GM12878 (cell line): Measurements from ENCODE around the gene NPC1. TPM values are rescaled to one million over a fixed set of nuclear protein-coding genes. Genes with fewer than 3 reads are reported as not detected.

Experiments
- ATAC-seq: fragments of 200-7000 bp; cut with Tn5 transposase; 3 replicates; pipeline ENCODE4 v1.9.1; 2020; ENCODE audit warnings: mild to moderate bottlenecking, moderate library complexity
- BruUV-seq: library from RNA; stranded (reverse); fragments of 400-500 nt; replicated peaks from 2 replicates; lab custom pipeline; 2021; lab: Mats Ljungman, UMichigan
- CTCF ChIA-PET: fragments of 300-600 bp; sonication (Branson Sonifier 250); formaldehyde crosslinking; extraction: SDS; loops from one replicate; lab custom pipeline; 2021; ENCODE audit warnings: inconsistent platforms; lab: Yijun Ruan, JAX
- POLR2A ChIA-PET: fragments of 350-600 bp; formaldehyde crosslinking; extraction: SDS; loops from one replicate; lab custom pipeline; 2021; ENCODE audit warnings: inconsistent platforms; lab: Charles Lee
- RAD21 ChIA-PET: fragments of 300-600 bp; sonication (Branson Sonifier 250); formaldehyde crosslinking; loops from one replicate; lab custom pipeline; 2023; ENCODE audit warnings: antibody characterized with exemption; ENCODE audit not compliant: unreplicated experiment; lab: Charles Lee
- SMC1A ChIA-PET: fragments of 300-600 bp; sonication (Branson Sonifier 250); formaldehyde crosslinking; loops from one replicate; lab custom pipeline; 2023; ENCODE audit not compliant: unreplicated experiment, uncharacterized antibody; lab: Charles Lee
- DNase-seq: peaks from one replicate; pipeline ENCODE4 v3.0.0-alpha.2; 2011; ENCODE audit warnings: low read depth, low spot score
- FAIRE-seq: peaks from 3 replicates; lab custom pipeline; 2011; peaks lifted over from hg19 to GRCh38; lab: Jason Lieb, UNC
- H2AFZ ChIP-seq: 2 replicates; pipeline ENCODE4 v1.6.0; 2011; ENCODE audit warnings: low read depth, low read length, control low read depth; ENCODE audit not compliant: control insufficient read depth
- H3K27ac ChIP-seq: 2 replicates; pipeline ENCODE4 v1.5.1; 2011; ENCODE audit warnings: control low read depth; ENCODE audit not compliant: control insufficient read depth, insufficient read depth
- H3K27me3 ChIP-seq, 2 experiments: replicated peaks in 1 of 2; 2 replicates each; pipeline versions ENCODE4 v1.6.0 to v1.6.1; 2011; ENCODE audit warnings: low read length in 1 of 2; ENCODE audit not compliant: control insufficient read depth in 2 of 2, insufficient read depth in 2 of 2
- H3K36me3 ChIP-seq, 2 experiments: 2 replicates each; pipeline ENCODE4 v1.5.1; 2011; ENCODE audit warnings: low read length in 1 of 2; ENCODE audit not compliant: control insufficient read depth in 2 of 2, insufficient read depth in 2 of 2
- H3K4me1 ChIP-seq: 2 replicates; pipeline ENCODE4 v1.6.1; 2011; ENCODE audit warnings: mild to moderate bottlenecking, low read length, moderate library complexity, mixed read lengths; ENCODE audit not compliant: control insufficient read depth, insufficient read depth
- H3K4me2 ChIP-seq: 2 replicates; pipeline ENCODE4 v1.6.0; 2011; ENCODE audit warnings: control low read depth; ENCODE audit not compliant: control insufficient read depth, insufficient read depth
- H3K4me3 ChIP-seq: fragments of 200-600 bp; sonication (generic); 2 replicates; pipeline ENCODE4 v1.5.1; 2016
- H3K79me2 ChIP-seq: 2 replicates; pipeline ENCODE4 v1.6.0; 2011; ENCODE audit warnings: low read length; ENCODE audit not compliant: control insufficient read depth, insufficient read depth
- H3K9ac ChIP-seq: 2 replicates; pipeline ENCODE4 v1.8.0; 2011; ENCODE audit warnings: low read length, control low read depth, mixed read lengths; ENCODE audit not compliant: control insufficient read depth, insufficient read depth
- H3K9me3 ChIP-seq: replicated peaks from 3 replicates; pipeline ENCODE4 v1.5.1; 2011; ENCODE audit warnings: mild to moderate bottlenecking, low read length; ENCODE audit not compliant: control insufficient read depth, insufficient read depth
- H4K20me1 ChIP-seq: 2 replicates; pipeline ENCODE4 v1.6.0; 2011; ENCODE audit not compliant: control insufficient read depth, insufficient read depth
- ZNF274 ChIP-seq: IDR thresholded peaks from one replicate; pipeline ENCODE4 v1.8.0; 2011; ENCODE audit not compliant: insufficient read length, insufficient read depth
- ZNF592 ChIP-seq: fragments of 450-650 bp; IDR thresholded peaks from 2 replicates; pipeline ENCODE4 v1.6.1; 2017; ENCODE audit warnings: mild to moderate bottlenecking, moderate library complexity
- ZNF687 ChIP-seq: fragments of 450-650 bp; IDR thresholded peaks from 2 replicates; pipeline ENCODE4 v1.6.1; 2017; ENCODE audit warnings: mild to moderate bottlenecking, moderate library complexity
- WGBS: methylation state at CpG from one replicate; pipeline ENCODE4 v1.1.6; 2016; ENCODE audit warnings: low lambda C conversion rate; ENCODE audit not compliant: insufficient replicate concordance, insufficient coverage; ENCODE audit errors: missing lambda C conversion rate; 5-methylcytosine and 5-hydroxymethylcytosine counted together
- in situ Hi-C: fragments of 300-500 bp; cut with MboI; formaldehyde crosslinking; loops from 9 replicates; pipeline ENCODE4 v1.14.3; 2018; ENCODE audit warnings: mixed read lengths
- intact Hi-C: fragments of 100-400 bp; cut with micrococcal nuclease; formaldehyde crosslinking; loops from one replicate; pipeline ENCODE4 v1.14.2; 2022; ENCODE audit not compliant: unreplicated experiment
- polyA plus RNA-seq, 11 experiments: library from polyadenylated mRNA; depleted of rRNA in 4 of 11; unstranded in 6 of 11; stranded (reverse) in 5 of 11; fragments of >200 nt; fragmentation: Nextera tagmentation in 4 of 11; fragmentation: Illumina TruSeq in 1 of 11; extraction: Ambion mirVana in 4 of 11; extraction: Trizol in 1 of 11; gene quantifications; 1 replicate in 1 of 11; 2 replicates in 10 of 11; pipeline versions ENCODE4 v1.2.1 to v1.2.3, GENCODE V29; 2011 to 2016; ENCODE audit warnings: inconsistent platforms in 2 of 11, missing spikeins in 2 of 11, low read depth in 1 of 11
- total RNA-seq, 4 experiments: library from RNA; depleted of rRNA in 3 of 4; stranded (reverse); fragments of >200 nt in 3 of 4; fragmentation: Illumina TruSeq in 1 of 4; extraction: Trizol in 1 of 4; gene quantifications; 2 replicates each; pipeline versions ENCODE4 v1.2.1 to v1.2.3, GENCODE V29; 2013 to 2021

The NPC1 gene
- total and polyA plus RNA-seq, 10 of the 15 experiments (the other 5 are each of a cell fraction or from before 2014, with no cell fraction given), result 10.1 to 45.2 (median 19.4) TPM

DNA sequence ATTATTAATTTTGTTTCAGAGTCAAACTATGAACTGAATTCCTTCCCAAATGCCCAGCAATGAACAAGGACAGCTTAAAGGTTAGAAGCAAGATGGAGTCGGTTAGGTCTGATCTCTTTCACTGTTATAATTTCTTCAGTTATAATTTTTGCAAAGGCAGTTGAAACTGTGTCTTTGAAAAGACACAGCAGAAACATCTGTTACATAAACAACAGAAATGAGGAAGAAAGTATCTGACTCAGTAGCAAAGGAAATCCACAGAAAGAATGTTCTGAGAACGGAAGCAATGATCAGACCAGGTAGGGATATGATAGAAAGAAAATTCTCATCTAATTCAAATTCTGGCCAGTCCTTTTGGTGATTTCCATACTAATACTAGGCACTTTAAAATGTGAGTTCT lies 88.2 kb downstream of the NPC1 start:
- Histone ChIP-seq H3K27me3 (no peaks in the 10 kb centered on the region), H3K27ac (no peak overlapping the region), H2AFZ (peak overlapping the region; percentile 47; the same call in 1 of the 2 replicates), H3K4me2 (peak overlapping the region; percentile 25; the same call in 1 of the 2 replicates), H3K4me1 (peaks cover 23% of the 10 kb centered on the region), H3K36me3 (no peaks in the 10 kb centered on the region), H3K4me3 (no peak overlapping the region), H3K9ac (no peak overlapping the region), H3K9me3 (no peaks in the 10 kb centered on the region), H3K79me2 (no peaks in the 10 kb centered on the region), H4K20me1 (no peaks in the 10 kb centered on the region)
- DNase-seq, result no peak
- SMC1A ChIA-PET, result interaction anchor here (0.6 to 2.7 kb wide), 21 partner anchors 10 to 701 kb away, joined by 3 to 28 read pairs (median 4); no protein-coding TSS in a partner anchor
- POLR2A ChIA-PET, result interaction anchor here (1.0 to 3.0 kb wide), 6 partner anchors 10 to 139 kb away, joined by 3 to 14 read pairs (median 7); partner anchors contain the start of gene RIOK3
- no peak for TF ChIP-seq ZNF274
- peak; percentile 74; the same call in 1 of the 2 replicates for TF ChIP-seq ZNF592
- 0 out of 2 replicates have a peak, but pooled peaks have one; percentile 28 for TF ChIP-seq ZNF687
- CTCF ChIA-PET, result interaction anchor here (0.5 to 5.1 kb wide), 44 partner anchors 8 to 699 kb away, joined by 3 to 72 read pairs (median 5); partner anchors contain the start of genes NPC1 and RIOK3
- RAD21 ChIA-PET, result interaction anchor here (0.6 to 1.9 kb wide), 14 partner anchors 10 to 316 kb away, joined by 3 to 22 read pairs (median 5); no protein-coding TSS in a partner anchor
- no TSS peak for BruUV-seq
- intact Hi-C loops (loop anchor here (5.0 kb wide), 2 partner anchors 204 to 314 kb away; no protein-coding TSS in a partner anchor), in situ Hi-C loops (no loop called here)
- ATAC-seq, result no peak
- WGBS, result 25% methylated on average over 2 of the region's 2 CpGs
- no peak for FAIRE-seq
